HCEC 1CT (cell line): ENCODE data around the gene FLT3LG.
"Not testable (repeated sequence)": the region's sequence is repeated elsewhere in the genome, so short reads cannot be mapped to it uniquely, and the experiment has no call there.

Source experiments
- DNase-seq: peaks from one replicate; pipeline ENCODE4 v3.0.0-alpha.2; 2017

Gene FLT3LG

GRCh38 chr19:49441210-49441959, 32.6 kb upstream of the FLT3LG start, which contains the start of gene SLC17A7:
SLC17A7 (minus strand) TSS chr19:49441527; CDS start chr19:49441379, 148 bp downstream.
- no peak for DNase-seq

DNA sequence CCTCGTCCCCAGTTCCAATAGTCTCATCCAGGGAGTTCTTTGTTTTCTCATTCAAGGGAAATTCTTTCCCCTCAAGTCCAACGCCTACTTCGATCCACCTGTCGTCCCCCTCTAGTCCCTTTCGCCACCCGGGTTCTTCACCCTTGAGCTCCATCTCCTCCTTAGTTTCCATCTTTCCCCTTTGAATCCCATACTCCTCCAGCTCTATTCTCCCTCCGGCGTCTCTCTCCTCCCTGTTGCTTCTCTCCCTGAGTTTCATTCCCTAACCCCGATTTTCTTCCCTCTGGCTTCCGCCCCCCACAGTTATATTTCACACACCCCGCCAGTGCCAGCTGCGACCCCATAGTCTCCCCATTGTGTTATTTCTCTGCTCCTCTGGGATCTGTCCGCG, 32.1 kb upstream of the FLT3LG start:
- no peak for DNase-seq

- DNase-seq, result peak; percentile 5
Measured at GRCh38 chr19:49442354-49442753, 31.7 kb upstream of the FLT3LG start.

DNA sequence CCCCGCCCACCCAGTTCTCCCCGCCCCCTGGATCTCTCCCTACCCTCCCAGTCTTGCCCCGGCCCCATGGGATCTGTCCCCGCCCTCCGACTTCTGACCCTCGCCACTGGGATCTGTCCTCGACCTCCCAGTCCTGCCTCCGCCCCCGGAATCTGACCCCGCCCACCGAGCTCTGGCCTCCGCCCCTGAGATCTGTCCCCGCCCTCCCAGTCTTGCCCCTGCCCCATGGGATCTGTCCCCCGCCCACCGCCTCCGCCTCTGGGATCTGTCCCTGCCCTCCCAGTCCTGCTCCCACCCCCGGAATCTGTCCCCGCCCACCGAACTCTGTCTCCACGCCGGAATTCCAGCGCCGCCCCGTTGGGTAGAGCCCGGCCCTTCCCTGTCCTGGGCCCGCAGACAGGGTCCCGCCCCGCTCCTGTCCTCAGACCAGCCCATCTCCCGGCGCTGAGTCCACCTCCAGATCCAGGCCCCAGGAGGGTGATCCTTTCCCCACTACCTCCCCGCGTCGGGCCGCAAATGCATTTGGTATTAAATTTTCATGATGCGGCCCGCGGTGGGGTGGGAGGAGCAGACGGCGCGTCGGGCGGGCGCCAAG, 31.1 kb upstream of the FLT3LG start:
- DNase-seq, result peak; percentile 86

- DNase-seq, result peak; percentile 94
Measured at GRCh38 chr19:49443366-49444099, 30.5 kb upstream of the FLT3LG start.

DNA sequence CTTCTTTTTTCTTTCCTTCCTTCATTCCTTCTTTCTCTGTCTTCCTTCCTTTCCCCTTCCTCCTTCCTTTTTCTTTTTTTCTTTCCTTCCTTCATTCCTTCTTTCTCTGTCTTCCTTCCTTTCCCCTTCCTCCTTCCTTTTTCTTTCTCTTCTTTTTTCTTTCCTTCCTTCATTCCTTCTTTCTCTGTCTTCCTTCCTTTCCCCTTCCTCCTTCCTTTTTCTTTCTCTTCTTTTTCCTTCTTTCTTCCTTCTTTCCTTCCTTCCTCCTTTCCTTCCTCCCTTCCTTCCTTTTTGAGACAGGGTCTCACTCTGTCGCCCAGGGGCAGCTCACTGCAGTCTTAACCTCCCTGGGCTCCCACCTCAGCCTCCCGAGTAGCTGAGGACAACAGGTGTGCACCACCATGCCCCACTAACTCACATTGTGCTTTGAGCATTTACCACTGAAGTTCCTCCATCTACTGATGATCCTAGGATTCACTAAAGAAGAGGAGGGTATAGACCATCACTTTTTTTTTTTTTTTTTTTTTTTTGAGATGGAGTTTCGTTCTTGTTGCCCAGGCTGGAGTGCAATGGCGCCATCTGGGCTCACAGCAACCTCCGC, 29.8 kb upstream of the FLT3LG start:
- not testable (repeated sequence) for DNase-seq

DNA sequence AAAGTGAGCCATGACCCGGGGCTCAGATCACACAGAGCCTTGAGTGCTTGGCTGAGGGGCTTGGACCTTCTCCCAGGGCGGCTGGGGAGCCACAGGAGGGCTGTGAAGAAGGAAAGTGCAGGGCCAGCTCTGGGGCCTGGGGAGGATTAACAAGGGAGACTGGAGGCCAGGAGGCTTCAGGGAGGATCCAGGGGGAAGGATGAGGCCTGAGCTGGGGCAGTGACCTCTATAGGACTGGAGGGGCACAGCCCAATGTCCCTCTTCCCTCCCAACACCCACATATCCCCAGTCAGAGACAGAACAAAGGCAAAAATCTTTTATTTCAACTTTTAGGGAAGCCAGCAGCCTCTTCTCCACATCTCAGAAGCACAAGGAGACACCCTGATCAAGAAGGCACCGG, 28.0 kb upstream of the FLT3LG start:
- DNase-seq, result no peak

- no peak for DNase-seq
Measured at GRCh38 chr19:49447485-49448431, 26.3 kb upstream of the FLT3LG start.

DNA sequence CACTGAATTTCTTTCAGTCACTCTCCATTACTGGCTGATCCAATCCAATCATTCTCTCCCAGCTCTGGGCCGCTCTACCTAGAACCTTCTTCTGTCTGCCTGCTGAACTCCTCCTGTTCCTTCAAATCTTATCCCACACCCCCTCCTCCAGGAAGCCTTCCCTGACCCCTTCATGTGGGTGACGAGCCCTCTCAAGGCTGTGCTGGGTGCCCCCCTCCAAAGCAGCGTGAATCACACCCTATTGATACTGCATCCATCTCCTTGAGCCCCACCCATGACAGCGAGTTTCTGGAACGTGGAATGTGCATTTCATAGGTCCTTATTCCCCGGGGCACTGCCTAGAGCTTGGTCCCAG, 25.6 kb upstream of the FLT3LG start:
- DNase-seq, result no peak

DNA sequence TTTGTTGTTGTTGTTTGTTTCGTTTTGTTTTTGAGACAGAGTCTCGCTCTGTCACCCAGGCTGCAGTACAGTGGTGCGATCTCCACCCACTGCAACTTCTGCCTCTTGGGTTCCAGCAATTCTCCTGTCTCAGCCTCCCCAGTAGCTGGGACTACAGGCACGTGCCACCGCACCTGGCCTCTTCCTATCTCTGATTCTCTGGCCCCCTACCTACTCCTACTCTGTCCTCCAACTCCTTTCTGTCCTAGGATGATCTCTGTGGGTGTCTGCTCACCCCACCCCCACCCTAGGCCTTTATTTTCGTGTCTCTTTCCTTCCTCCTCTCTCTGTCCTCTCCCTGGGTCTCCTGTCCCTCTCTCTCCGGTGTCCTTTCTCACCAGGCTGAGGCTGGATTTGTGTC, 23.6 kb upstream of the FLT3LG start:
- no peak for DNase-seq

DNA sequence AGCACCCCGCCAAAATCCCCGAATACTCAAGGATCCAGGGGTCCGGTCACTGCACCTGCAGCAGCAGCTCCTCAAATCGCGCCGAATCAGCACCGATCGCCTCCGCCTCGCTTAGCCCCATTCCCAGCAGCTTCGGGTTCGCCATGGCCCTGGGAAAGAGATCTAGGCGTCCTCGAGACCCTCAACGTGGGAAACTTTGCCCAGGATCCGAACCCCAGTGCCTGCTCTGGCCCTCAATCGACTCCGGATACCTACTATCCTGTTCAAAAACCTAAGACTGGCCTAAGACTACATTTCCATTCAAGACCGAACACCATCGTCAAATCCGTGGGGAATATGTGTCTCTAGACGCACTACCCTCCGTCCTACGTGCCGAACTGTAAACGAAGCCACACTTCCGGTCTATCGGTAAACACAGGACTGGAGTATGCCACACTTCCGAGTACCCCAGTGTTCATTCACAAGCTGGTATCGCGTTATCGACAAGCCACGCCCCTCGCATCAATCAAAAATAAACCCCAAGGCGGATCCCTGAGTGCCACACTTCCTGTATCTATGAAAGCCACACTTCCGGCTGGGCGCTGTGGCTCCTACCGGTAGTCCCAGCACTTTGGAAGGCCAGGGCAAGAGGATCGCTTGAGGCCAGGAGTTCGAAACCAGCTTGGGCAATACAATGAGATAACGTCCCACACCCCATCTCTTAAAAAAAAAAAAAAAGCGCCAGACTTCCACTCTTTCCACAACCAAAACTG, 22.4 kb upstream of the FLT3LG start, which contains the start of gene PIH1D1:
Gene PIH1D1, minus strand, starts transcription at position 385 of the 752 bp plus-strand sequence. Its CDS starts 240 bp downstream, at position 145.
- DNase-seq, result peak; percentile 100

DNA sequence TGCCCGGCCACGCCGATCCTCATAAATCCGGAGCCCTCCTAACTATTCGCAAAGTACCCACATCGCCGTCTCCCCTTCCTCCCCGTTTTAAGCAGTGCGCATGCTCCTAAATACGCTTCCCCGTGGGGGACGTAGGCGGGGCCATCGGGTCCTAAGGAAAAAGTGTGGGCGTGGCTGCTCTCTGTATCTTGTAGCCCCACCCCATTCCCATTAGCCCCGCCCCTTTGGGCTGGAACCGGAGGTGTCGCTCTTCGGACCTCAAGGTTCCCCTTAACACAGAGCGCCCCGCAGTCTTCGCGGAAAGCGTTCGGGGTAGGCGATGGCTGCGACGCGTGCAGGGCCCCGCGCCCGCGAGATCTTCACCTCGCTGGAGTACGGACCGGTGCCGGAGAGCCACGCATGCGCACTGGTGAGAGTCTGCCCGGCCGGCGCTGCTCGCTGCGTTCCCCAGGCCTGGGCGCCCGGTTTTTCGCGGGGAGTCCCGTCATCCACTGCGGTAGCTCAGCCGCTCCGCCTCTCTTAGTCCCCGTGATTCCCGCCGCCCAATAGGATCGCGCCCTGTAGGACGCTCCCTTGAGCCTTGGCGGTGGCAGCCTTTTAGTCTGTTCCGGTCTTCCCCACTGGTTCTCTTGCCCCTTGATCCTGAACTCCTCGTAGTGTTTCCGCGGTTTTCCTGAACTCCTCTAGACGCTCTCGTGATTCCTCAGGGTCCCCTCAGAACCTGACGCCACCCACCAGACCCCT, 20.8 kb upstream of the FLT3LG start, which contains the start of gene ALDH16A1:
Gene ALDH16A1, plus strand, starts transcription at position 213 of the 744 bp plus-strand sequence. Its CDS starts 107 bp downstream, at position 320.
- DNase-seq, result peak; percentile 97

DNA sequence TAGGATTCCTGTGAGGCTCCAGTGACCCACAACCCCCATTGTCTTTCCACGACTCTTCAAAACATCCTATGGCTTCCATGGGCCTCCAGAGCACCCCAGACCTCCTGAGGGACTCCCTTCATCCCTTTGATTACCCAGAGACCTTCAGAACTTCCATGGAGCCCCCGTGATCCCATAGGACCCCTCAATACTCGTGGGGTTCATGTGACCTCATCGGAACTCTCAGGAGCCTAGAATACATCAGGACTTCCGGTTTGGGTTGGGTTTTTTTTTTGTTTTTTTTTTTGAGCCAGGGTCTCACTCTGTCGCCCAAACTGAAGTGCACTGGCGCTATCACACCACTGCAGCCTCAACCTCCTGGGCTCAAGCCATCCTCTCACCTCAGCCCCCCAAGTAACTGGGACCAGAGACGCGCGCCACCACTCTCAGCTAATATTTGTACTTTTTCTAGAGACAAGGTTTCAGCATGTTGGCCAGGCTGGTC, 20.2 kb upstream of the FLT3LG start:
- no peak for DNase-seq

- DNase-seq, result no peak
Measured at GRCh38 chr19:49455773-49456172, 18.2 kb upstream of the FLT3LG start.

DNA sequence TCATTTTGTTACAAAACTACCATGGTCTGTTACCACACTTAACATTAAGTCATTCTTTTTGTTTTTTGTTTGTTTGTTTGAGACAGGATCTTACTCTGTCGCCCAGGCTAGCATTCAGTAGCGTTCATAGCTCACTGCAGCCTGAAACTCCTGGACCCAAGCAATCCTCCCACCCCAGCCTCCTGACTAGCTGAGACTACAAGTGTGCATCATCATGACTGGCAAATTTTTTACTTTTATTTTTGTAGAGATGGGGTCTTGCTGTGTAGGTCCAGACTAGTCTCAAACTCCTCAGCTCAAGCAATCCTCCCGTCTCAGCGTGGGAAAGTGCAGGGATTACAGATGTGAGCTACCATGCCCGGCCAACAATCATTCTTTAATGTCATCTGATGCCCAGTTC, 17.7 kb upstream of the FLT3LG start:
- no peak for DNase-seq

DNA sequence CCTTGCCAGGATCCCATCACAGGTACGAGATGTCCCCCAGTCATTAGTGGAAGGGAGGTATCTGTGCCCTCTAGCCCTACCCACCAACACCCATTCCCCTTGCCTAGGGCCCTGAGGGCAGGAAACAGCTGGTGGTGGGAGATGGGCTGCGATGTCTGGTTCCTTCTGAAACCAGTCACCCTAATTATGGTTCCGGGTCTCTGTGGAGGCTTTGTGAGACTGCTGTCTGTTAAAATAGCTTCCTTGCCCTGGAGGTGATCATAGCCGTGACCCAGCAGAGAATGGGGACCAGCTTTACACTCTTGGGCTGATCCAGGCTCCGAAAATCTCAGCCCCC, 15.5 kb upstream of the FLT3LG start:
- DNase-seq, result no peak

GRCh38 chr19:49459388-49459787, 14.6 kb upstream of the FLT3LG start:
- no peak for DNase-seq

DNA sequence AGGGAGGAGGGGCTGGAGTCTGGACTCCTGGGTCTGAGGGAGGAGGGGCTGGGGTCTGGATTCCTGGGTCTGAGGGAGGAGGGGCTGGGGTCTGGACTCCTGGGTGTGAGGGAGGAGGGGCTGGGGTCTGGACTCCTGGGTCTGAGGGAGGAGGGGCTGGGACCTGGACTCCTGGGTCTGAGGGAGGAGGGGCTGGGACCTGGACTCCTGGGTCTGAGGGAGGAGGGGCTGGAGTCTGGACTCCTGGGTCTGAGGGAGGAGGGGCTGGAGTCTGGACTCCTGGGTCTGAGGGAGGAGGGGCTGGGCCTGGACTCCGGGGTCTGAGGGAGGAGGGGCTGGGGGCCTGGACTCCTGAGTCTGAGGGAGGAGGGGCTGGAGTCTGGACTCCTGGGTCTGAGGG, 12.9 kb upstream of the FLT3LG start:
- DNase-seq, result not testable (repeated sequence)

GRCh38 chr19:49461656-49462055, 12.4 kb upstream of the FLT3LG start:
- no peak for DNase-seq

DNA sequence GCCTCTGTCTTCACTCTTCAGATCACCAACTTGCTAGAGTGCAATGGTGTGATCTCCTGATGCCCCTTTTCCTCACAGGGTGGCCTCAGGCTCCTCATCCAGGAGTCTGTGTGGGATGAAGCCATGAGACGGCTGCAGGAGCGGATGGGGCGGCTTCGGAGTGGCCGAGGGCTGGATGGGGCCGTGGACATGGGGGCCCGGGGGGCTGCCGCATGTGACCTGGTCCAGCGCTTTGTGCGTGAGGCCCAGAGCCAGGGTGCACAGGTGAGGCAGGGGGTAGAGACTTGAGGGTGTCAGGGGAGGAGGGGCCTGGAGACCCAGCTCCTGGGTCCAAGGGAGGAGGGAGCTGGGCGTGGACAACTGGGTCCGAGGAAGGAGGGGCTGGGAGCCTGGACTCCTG, 11.5 kb upstream of the FLT3LG start:
- DNase-seq, result no peak
